Adrenal gland (tissue), 12 donors: Measurements from ENCODE around the gene MYL2. TPM values are rescaled to one million over a fixed set of nuclear protein-coding genes. Genes with fewer than 3 reads are reported as not detected.

Source experiments
- DNase-seq, 7 donors: peaks; one replicate each; pipeline ENCODE4 v3.0.0-alpha.2; 2019 to 2020
- H3K27ac ChIP-seq, 5 donors: fragments of 200-600 bp; sonication (generic) in 4 of 5; 1 replicate in 3 of 5; 2 replicates in 2 of 5; pipeline versions ENCODE4 v1.5.1 to v1.8.0; 2016 to 2020; ENCODE audit warnings: mild to moderate bottlenecking in 1 of 5
- H3K27me3 ChIP-seq: fragments of 200-600 bp; 2 replicates; pipeline ENCODE4 v1.8.0; 2021
- H3K36me3 ChIP-seq, 2 donors: fragments of 200-600 bp; replicated peaks in 1 of 2; 1 replicate in 1 of 2; 2 replicates in 1 of 2; pipeline versions ENCODE4 v1.5.1 to v1.8.0; 2018 to 2022
- H3K4me1 ChIP-seq, 2 donors: fragments of 200-600 bp; replicated peaks in 1 of 2; 1 replicate in 1 of 2; 2 replicates in 1 of 2; pipeline versions ENCODE4 v1.5.1 to v1.8.0; 2018 to 2021
- H3K4me3 ChIP-seq, 4 donors: fragments of 200-600 bp; sonication (generic) in 3 of 4; one replicate each; pipeline ENCODE4 v1.5.1; 2016 to 2018
- H3K9me3 ChIP-seq, 3 donors: fragments of 200-600 bp; sonication (generic) in 1 of 3; replicated peaks in 1 of 3; 1 replicate in 2 of 3; 2 replicates in 1 of 3; pipeline versions ENCODE4 v1.5.1 to v1.8.0; 2016 to 2021
- POLR2A ChIP-seq, 2 donors: fragments of 450-650 bp; IDR thresholded peaks; one replicate each; pipeline ENCODE4 v1.6.1; 2017; ENCODE audit warnings: antibody characterized with exemption in 2 of 2, mild to moderate bottlenecking in 2 of 2, moderate library complexity in 1 of 2
- WGBS, 4 donors: extraction: QIAGEN DNeasy Blood & Tissue Kit in 2 of 4; methylation state at CpG; one replicate each; pipeline versions ENCODE4 v1.1.5 to v1.1.7; 2013 to 2017; 5-methylcytosine and 5-hydroxymethylcytosine counted together
- intact Hi-C, 2 donors: fragments of 100-400 bp; cut with DNase I; formaldehyde crosslinking; loops; one replicate each; pipeline versions ENCODE4 v1.14.1 to v1.15.0; 2022 to 2023
- polyA plus RNA-seq, 3 donors: library from polyadenylated mRNA; stranded (reverse); fragments of 200-250 nt in 2 of 3; fragments of 350-450 nt in 1 of 3; fragmentation: Illumina TruSeq in 1 of 3; extraction: RNeasy Lipid Tissue Mini Kit (QIAGEN cat#74804) in 1 of 3; gene quantifications; one replicate each; pipeline ENCODE4 v1.2.3, GENCODE V29; 2013 to 2014
- total RNA-seq, 9 donors: library from RNA; depleted of rRNA in 4 of 9; stranded (reverse); fragments of >200 nt in 4 of 9; fragments of 120-200 nt in 1 of 9; fragmentation: NEBNext Ultra II Directional in 1 of 9; extraction: Animal tissue kit (Norgen Biotek cat#: 25700) in 1 of 9; gene quantifications; one replicate each; pipeline versions ENCODE4 v1.1.0 to v1.2.4, GENCODE V29; 2013 to 2023
- TF ChIP-seq, protein P1 (sequence below), 6 experiments: fragments of 450-650 bp in 4 of 6; fragments of 200-600 bp in 2 of 6; sonication (generic) in 1 of 6; IDR thresholded peaks; 1 replicate in 5 of 6; 2 replicates in 1 of 6; pipeline versions ENCODE4 v1.5.1 to v1.8.0; 2016 to 2021; ENCODE audit warnings: antibody characterized with exemption in 6 of 6, mild to moderate bottlenecking in 2 of 6, moderate library complexity in 1 of 6
- donor health status: healthy with polysubstance abuse.
- donor health status: Bipolar disorder and iron deficiency.
- donor health status: DM: yes; HTN: yes; CAD: no.
- donor health status: DM: no; HTN: no; CAD: no.
- donor health status: DM: no; HTN: no; CAD: no.
- donor health status: DM: yes; HTN: yes; CAD: no.

Gene MYL2
- total and polyA plus RNA-seq, 12 donors = 0.58 to 6.5 (median 3.2) TPM; not detected in 7

GRCh38 chr12:110906516-110906915 lies 13.9 kb downstream of the MYL2 start:
- Histone ChIP-seq H3K4me1 (no peaks in the 10 kb centered on the region), H3K4me3 (no peak overlapping the region), H3K36me3 (no peaks in the 10 kb centered on the region), H3K9me3 (no peaks in the 10 kb centered on the region), H3K27me3 (no peaks in the 10 kb centered on the region), H3K27ac (no peak overlapping the region)
- no peak for DNase-seq
- intact Hi-C loops = no loop called here
- TF ChIP-seq, protein P1, sequence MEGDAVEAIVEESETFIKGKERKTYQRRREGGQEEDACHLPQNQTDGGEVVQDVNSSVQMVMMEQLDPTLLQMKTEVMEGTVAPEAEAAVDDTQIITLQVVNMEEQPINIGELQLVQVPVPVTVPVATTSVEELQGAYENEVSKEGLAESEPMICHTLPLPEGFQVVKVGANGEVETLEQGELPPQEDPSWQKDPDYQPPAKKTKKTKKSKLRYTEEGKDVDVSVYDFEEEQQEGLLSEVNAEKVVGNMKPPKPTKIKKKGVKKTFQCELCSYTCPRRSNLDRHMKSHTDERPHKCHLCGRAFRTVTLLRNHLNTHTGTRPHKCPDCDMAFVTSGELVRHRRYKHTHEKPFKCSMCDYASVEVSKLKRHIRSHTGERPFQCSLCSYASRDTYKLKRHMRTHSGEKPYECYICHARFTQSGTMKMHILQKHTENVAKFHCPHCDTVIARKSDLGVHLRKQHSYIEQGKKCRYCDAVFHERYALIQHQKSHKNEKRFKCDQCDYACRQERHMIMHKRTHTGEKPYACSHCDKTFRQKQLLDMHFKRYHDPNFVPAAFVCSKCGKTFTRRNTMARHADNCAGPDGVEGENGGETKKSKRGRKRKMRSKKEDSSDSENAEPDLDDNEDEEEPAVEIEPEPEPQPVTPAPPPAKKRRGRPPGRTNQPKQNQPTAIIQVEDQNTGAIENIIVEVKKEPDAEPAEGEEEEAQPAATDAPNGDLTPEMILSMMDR (IDR thresholded peaks at IDR 0.05) = no peak
- no peak for TF ChIP-seq POLR2A (IDR thresholded peaks at IDR 0.05)
- WGBS, 4 donors = 51 to 83% (median 63%) methylated on average over 4 to 5 of the region's 5 CpGs

DNA sequence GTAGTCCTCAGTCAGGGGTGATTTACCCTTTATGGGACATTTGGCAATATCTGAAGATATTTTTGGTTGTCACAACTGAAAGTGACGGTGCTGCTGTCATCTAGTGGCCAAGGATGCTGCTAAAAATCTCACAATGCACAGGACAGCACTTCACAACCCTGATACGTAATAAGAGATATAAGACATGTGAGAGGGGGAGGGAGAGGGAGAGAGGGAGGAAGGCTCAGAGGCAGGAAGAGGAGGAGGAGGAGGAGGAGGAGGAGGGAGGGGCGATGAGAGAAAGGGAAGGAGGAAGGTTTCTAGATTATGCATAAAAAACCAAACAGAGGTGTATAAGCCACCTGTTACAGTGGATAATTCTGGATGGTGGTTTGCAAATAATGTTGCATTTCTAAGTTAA lies 14.3 kb downstream of the MYL2 start:
- intact Hi-C loops = no loop called here
- Histone ChIP-seq H3K4me1 (no peaks in the 10 kb centered on the region), H3K27me3 (no peaks in the 10 kb centered on the region), H3K9me3 (no peaks in the 10 kb centered on the region), H3K27ac (no peak overlapping the region), H3K4me3 (no peak overlapping the region), H3K36me3 (no peaks in the 10 kb centered on the region)
- no peak for DNase-seq
- 29 to 38% (median 35%) methylated on average over 3 of the region's 3 CpGs for WGBS, 4 donors
- no peak for TF ChIP-seq POLR2A (IDR thresholded peaks at IDR 0.05)
- TF ChIP-seq, protein P1 (IDR thresholded peaks at IDR 0.05) = no peak

GRCh38 chr12:110903511-110903910 lies 16.9 kb downstream of the MYL2 start:
- Histone ChIP-seq H3K27me3 (no peaks in the 10 kb centered on the region), H3K36me3 (no peaks in the 10 kb centered on the region), H3K9me3 (no peaks in the 10 kb centered on the region), H3K27ac (no peak overlapping the region), H3K4me1 (no peaks in the 10 kb centered on the region), H3K4me3 (no peak overlapping the region)
- no peak for DNase-seq
- TF ChIP-seq, protein P1 (IDR thresholded peaks at IDR 0.05) = no peak
- no peak for TF ChIP-seq POLR2A (IDR thresholded peaks at IDR 0.05)
- intact Hi-C loops = no loop called here
- 91 to 96% (median 92%) methylated on average over 4 of the region's 4 CpGs for WGBS, 4 donors

GRCh38 chr12:110901401-110901800 lies 19.0 kb downstream of the MYL2 start:
- TF ChIP-seq, protein P1 (IDR thresholded peaks at IDR 0.05) = no peak
- TF ChIP-seq POLR2A (IDR thresholded peaks at IDR 0.05) = no peak
- Histone ChIP-seq H3K27ac (no peak overlapping the region), H3K4me3 (no peak overlapping the region)

More at GRCh38 chr12:110901401-110901800, 19.0 kb downstream of the MYL2 start:
- Histone ChIP-seq H3K36me3 (no peaks in the 10 kb centered on the region), H3K4me1 (no peaks in the 10 kb centered on the region), H3K27me3 (no peaks in the 10 kb centered on the region), H3K9me3 (no peaks in the 10 kb centered on the region)
- intact Hi-C loops = no loop called here
- DNase-seq = no peak
- WGBS, 4 donors = 74 to 86% (median 83%) methylated on average over 4 of the region's 4 CpGs
